Mesothelial cell of epicardium (in vitro differentiated cells): ENCODE data around the gene PLXNB2. TPM values are rescaled to one million over a fixed set of nuclear protein-coding genes. Genes with fewer than 3 reads are reported as not detected.
"Not testable (repeated sequence)": the region's sequence is repeated elsewhere in the genome, so short reads cannot be mapped to it uniquely, and the experiment has no call there.

Source experiments
- DNase-seq, 2 experiments: peaks; one replicate each; pipeline ENCODE4 v3.0.0; 2021; ENCODE audit warnings: low spot score in 2 of 2; ENCODE audit not compliant: unreplicated experiment in 2 of 2
- H3K27ac Mint-ChIP-seq: 2 replicates; pipeline ENCODE4 v1.8.0; 2021; ENCODE audit warnings: mixed read lengths
- H3K27me3 Mint-ChIP-seq: 2 replicates; pipeline ENCODE4 v1.8.0; 2021; ENCODE audit warnings: low read depth, mixed read lengths
- H3K36me3 Mint-ChIP-seq: 2 replicates; pipeline ENCODE4 v1.8.0; 2021; ENCODE audit warnings: mixed read lengths
- H3K4me1 Mint-ChIP-seq: 2 replicates; pipeline ENCODE4 v1.8.0; 2021; ENCODE audit warnings: mixed read lengths
- H3K4me3 Mint-ChIP-seq: 2 replicates; pipeline ENCODE4 v1.8.0; 2021; ENCODE audit warnings: mild to moderate bottlenecking, moderate library complexity, mixed read lengths
- H3K9me3 Mint-ChIP-seq: 2 replicates; pipeline ENCODE4 v1.8.0; 2021; ENCODE audit warnings: mixed read lengths
- total RNA-seq: library from RNA; stranded (reverse); gene quantifications from 3 replicates; pipeline ENCODE4 v1.2.1, GENCODE V29; 2021
- TF ChIP-seq, protein P1 (sequence below): fragments of 200-600 bp; sonication (generic); IDR thresholded peaks from one replicate; pipeline ENCODE4 v1.5.0; 2021; ENCODE audit warnings: antibody characterized with exemption; ENCODE audit not compliant: unreplicated experiment

The PLXNB2 gene
- total RNA-seq, 1 donor from 2014 or later, result 467 TPM

- H3K36me3 Mint-ChIP-seq, result no peaks in the 10 kb centered on the region
- H3K4me3 Mint-ChIP-seq, result peak within 1 kb of the TSS; percentile 89
- peaks cover 11% of the 10 kb centered on the region for H3K4me1 Mint-ChIP-seq
- peak; percentile 84 to 85 for DNase-seq
- no peaks in the 10 kb centered on the region for H3K9me3 Mint-ChIP-seq
- no peaks in the 10 kb centered on the region for H3K27me3 Mint-ChIP-seq
- peak within 1 kb of the TSS; percentile 76 for H3K27ac Mint-ChIP-seq
- TF ChIP-seq, protein P1, sequence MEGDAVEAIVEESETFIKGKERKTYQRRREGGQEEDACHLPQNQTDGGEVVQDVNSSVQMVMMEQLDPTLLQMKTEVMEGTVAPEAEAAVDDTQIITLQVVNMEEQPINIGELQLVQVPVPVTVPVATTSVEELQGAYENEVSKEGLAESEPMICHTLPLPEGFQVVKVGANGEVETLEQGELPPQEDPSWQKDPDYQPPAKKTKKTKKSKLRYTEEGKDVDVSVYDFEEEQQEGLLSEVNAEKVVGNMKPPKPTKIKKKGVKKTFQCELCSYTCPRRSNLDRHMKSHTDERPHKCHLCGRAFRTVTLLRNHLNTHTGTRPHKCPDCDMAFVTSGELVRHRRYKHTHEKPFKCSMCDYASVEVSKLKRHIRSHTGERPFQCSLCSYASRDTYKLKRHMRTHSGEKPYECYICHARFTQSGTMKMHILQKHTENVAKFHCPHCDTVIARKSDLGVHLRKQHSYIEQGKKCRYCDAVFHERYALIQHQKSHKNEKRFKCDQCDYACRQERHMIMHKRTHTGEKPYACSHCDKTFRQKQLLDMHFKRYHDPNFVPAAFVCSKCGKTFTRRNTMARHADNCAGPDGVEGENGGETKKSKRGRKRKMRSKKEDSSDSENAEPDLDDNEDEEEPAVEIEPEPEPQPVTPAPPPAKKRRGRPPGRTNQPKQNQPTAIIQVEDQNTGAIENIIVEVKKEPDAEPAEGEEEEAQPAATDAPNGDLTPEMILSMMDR, result peak; percentile 63
Measured at GRCh38 chr22:50326956-50327710, 19.7 kb upstream of the PLXNB2 start, which contains the start of gene DENND6B. Gene DENND6B (minus strand): TSS chr22:50327012. CDS start chr22:50326988, 24 bp downstream.

DNA sequence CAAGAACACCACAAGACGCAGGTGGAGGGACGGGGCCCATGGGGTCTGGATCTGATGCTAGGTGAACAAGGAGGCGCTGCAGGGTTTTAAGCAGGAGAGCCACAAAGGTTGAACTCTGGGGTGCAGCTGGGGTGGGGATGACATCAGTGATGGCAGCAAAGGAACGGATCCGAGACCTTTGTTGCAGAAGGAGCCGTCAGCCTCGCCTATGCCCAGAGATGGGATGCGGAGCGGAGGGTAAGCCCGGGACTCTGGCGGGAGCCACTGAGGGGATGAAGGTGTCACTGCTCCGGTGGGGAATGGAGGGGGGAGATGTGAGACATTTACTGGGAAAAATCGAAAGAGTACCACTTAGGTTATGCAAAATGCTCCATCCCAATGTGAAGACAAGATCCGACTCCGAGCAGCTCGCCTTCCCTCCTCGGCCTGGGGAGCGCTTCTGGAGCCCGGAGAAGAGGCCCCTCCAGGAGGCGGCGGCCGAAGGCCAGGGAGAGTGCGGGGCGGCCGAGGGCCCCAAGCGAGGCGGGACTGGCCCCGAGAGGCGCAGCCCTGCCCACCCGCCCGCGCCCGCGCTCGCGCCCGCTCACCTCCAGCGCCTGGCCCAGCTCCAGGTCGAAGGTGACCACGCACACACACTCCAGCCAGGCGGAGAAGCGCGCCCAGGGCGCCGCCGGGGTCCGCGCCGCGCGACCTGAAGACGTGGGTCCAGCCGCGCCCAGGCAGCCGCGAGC is 18.9 kb upstream of the PLXNB2 start:
- no peak for DNase-seq
- TF ChIP-seq, protein P1, result no peak
- peaks cover 11% of the 10 kb centered on the region for H3K4me1 Mint-ChIP-seq
- peak overlapping the region; percentile 89 for H3K4me3 Mint-ChIP-seq
- no peaks in the 10 kb centered on the region for H3K9me3 Mint-ChIP-seq
- H3K27me3 Mint-ChIP-seq, result no peaks in the 10 kb centered on the region
- peak overlapping the region; percentile 64 for H3K27ac Mint-ChIP-seq
- no peaks in the 10 kb centered on the region for H3K36me3 Mint-ChIP-seq

DNA sequence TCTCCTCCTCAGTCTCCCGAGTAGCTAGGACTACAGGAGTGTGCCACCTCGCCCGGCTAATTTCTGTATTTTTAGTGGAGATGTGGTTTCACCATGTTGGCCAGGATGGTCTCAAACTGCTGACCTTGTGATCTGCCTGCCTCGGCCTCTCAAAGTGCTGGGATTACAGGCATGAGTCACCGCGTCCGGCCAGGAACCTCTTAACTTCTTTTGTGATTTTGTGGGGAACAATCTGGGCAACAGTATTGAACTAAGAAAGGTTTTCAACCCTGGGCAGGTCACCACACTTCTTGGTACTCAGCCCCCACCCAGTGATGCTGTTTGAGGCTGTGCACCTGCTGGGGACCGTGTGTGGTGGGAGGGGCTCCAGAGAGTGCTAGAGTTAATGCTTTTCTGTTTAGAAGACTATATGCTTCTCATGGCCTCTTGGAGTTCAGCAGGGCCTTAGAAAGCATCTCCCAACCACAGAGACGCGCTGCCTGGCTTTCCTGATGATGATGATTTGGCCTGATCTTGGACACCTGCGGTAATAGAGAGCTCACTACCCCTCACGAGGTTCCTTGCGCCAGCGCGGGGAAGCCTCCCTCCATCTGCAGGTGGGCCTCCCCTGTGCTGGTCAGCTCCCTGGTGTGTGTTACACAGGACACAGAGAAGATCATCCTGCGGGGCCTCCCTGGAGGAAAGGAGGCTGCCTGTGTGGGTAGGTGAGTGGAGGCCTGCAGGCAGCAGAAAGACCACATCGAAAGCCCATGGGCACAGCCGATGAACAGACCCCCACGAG is 18.2 kb upstream of the PLXNB2 start:
- no peaks in the 10 kb centered on the region for H3K36me3 Mint-ChIP-seq
- no peak for DNase-seq
- H3K4me3 Mint-ChIP-seq, result peak overlapping the region; percentile 89
- H3K27me3 Mint-ChIP-seq, result no peaks in the 10 kb centered on the region
- H3K9me3 Mint-ChIP-seq, result no peaks in the 10 kb centered on the region
- TF ChIP-seq, protein P1, result no peak
- peaks cover 11% of the 10 kb centered on the region for H3K4me1 Mint-ChIP-seq
- H3K27ac Mint-ChIP-seq, result no peak overlapping the region

- TF ChIP-seq, protein P1, result no peak
- Mint-ChIP-seq H3K9me3 (no peaks in the 10 kb centered on the region), H3K36me3 (no peaks in the 10 kb centered on the region), H3K4me3 (no peak overlapping the region), H3K27ac (no peak overlapping the region), H3K4me1 (peaks cover 11% of the 10 kb centered on the region), H3K27me3 (no peaks in the 10 kb centered on the region)
- DNase-seq, result no peak
Measured at GRCh38 chr22:50323900-50324299, 16.5 kb upstream of the PLXNB2 start.

GRCh38 chr22:50322382-50323104 is 15.1 kb upstream of the PLXNB2 start:
- H3K4me3 Mint-ChIP-seq, H3K36me3 Mint-ChIP-seq, H3K9me3 Mint-ChIP-seq, DNase-seq, H3K4me1 Mint-ChIP-seq, H3K27me3 Mint-ChIP-seq, H3K27ac Mint-ChIP-seq: not testable (repeated sequence)
